Chondrocyte (in vitro differentiated cells): ENCODE data around the gene CEP41. TPM values are rescaled to one million over a fixed set of nuclear protein-coding genes. Genes with fewer than 3 reads are reported as not detected.

ENCODE experiments used
- DNase-seq: peaks from one replicate; pipeline ENCODE4 v3.0.0; 2021; ENCODE audit warnings: mixed read lengths, low spot score
- H3K27ac Mint-ChIP-seq: one replicate; pipeline ENCODE4 v1.8.0; 2021; ENCODE audit warnings: mild to moderate bottlenecking, moderate library complexity, mixed read lengths; ENCODE audit not compliant: unreplicated experiment
- H3K27me3 Mint-ChIP-seq: 2 replicates; pipeline ENCODE4 v1.8.0; 2021; ENCODE audit warnings: low read depth, mixed read lengths
- H3K36me3 Mint-ChIP-seq: 2 replicates; pipeline ENCODE4 v1.8.0; 2021; ENCODE audit warnings: low read depth, mixed read lengths
- H3K4me1 Mint-ChIP-seq: 2 replicates; pipeline ENCODE4 v1.8.0; 2021; ENCODE audit warnings: low read depth, mild to moderate bottlenecking, mixed read lengths
- H3K4me3 Mint-ChIP-seq: one replicate; pipeline ENCODE4 v1.8.0; 2021; ENCODE audit warnings: mild to moderate bottlenecking, moderate library complexity, mixed read lengths; ENCODE audit not compliant: unreplicated experiment
- H3K9me3 Mint-ChIP-seq: 2 replicates; pipeline ENCODE4 v1.8.0; 2021; ENCODE audit warnings: low read depth, mixed read lengths
- total RNA-seq: library from RNA; stranded (reverse); gene quantifications from 3 replicates; pipeline ENCODE4 v1.2.1, GENCODE V29; 2021
- TF ChIP-seq, protein P1 (sequence below): fragments of 200-600 bp; sonication (generic); IDR thresholded peaks from 2 replicates; pipeline ENCODE4 v1.5.0; 2021; ENCODE audit warnings: antibody characterized with exemption, mild to moderate bottlenecking, moderate library complexity

CEP41 gene
- total RNA-seq, 1 donor from 2014 or later = 10.3 TPM

DNA sequence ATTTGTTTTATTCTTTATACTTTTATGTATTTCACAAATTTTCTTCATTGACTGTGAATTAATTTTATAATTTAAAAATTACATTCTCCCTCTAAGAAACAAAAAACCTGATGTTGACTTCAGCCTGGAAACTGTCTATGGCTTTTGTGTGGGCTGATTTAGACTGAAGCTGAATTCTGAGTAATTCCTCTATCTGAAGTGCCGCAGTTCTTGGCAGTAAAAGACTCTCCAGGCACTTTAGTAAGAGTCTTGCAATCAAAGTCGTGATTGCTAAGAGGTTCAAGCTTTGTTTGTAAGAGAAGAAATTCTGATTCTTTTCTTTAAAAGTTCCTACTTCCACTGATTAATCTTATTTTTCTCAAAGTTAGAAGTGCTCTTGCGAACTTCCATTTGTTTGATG is 3.4 kb upstream of the CEP41 start:
- Mint-ChIP-seq H3K9me3 (peaks cover 11% of the 10 kb centered on the region), H3K4me1 (peaks cover 16% of the 10 kb centered on the region), H3K36me3 (peaks cover 3% of the 10 kb centered on the region), H3K4me3 (no peak overlapping the region), H3K27me3 (no peaks in the 10 kb centered on the region), H3K27ac (no peak overlapping the region)
- TF ChIP-seq, protein P1, sequence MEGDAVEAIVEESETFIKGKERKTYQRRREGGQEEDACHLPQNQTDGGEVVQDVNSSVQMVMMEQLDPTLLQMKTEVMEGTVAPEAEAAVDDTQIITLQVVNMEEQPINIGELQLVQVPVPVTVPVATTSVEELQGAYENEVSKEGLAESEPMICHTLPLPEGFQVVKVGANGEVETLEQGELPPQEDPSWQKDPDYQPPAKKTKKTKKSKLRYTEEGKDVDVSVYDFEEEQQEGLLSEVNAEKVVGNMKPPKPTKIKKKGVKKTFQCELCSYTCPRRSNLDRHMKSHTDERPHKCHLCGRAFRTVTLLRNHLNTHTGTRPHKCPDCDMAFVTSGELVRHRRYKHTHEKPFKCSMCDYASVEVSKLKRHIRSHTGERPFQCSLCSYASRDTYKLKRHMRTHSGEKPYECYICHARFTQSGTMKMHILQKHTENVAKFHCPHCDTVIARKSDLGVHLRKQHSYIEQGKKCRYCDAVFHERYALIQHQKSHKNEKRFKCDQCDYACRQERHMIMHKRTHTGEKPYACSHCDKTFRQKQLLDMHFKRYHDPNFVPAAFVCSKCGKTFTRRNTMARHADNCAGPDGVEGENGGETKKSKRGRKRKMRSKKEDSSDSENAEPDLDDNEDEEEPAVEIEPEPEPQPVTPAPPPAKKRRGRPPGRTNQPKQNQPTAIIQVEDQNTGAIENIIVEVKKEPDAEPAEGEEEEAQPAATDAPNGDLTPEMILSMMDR = no peak
- no peak for DNase-seq

DNA sequence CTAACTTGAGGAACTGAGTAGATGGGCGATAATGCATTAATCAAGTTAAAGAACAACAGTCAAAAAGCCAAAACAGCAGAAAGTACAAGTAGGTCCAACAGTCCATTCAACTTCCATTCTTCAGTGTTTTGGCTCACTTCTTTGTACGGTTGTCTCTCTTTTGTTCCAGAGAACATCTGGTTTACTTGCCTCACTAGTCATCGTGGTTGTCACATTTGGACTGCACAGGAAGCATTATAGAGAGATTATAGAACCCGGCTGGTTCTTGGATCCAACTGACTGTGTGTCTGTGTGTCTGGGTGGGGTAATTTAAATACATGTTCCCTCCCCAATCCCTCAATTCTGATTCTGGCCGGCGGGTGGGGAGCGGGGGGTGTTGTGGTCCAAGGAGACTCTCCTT is 1.8 kb upstream of the CEP41 start:
- H3K9me3 Mint-ChIP-seq = peaks cover 2% of the 10 kb centered on the region
- H3K4me1 Mint-ChIP-seq = peaks cover 16% of the 10 kb centered on the region
- H3K4me3 Mint-ChIP-seq = no peak overlapping the region

DNA sequence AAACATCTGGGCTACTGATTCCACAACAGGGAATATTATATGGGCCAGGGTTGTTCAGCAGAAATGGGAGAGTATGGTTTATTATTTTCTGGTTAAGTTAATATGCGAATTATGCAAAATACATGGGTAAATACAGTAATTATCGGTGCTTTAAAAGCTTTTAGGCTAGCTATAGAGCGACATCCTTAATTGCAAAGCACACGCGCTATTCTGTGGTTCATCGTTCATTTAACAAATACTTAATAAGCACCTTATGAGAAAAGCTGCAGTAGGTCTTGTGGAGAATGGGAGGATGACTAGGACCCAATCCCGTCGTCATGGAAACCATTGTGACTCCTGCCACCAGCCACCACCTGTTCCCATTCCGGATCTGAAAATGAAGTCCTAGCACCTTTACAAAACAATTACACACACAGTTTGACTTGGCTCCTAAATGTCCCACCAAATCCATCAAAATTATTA is 623 bp upstream of the CEP41 start:
- H3K27ac Mint-ChIP-seq = peak overlapping the region; percentile 94
- H3K27me3 Mint-ChIP-seq = no peaks in the 10 kb centered on the region
- H3K36me3 Mint-ChIP-seq = no peaks in the 10 kb centered on the region
- H3K4me3 Mint-ChIP-seq = peak overlapping the region; percentile 96
- peaks cover 16% of the 10 kb centered on the region for H3K4me1 Mint-ChIP-seq
- no peak for DNase-seq
- TF ChIP-seq, protein P1 = no peak
- no peaks in the 10 kb centered on the region for H3K9me3 Mint-ChIP-seq

More for the DNA sequence above, 1.8 kb upstream of the CEP41 start:
- H3K27me3 Mint-ChIP-seq = no peaks in the 10 kb centered on the region
- TF ChIP-seq, protein P1 = no peak
- H3K36me3 Mint-ChIP-seq = no peaks in the 10 kb centered on the region
- DNase-seq = no peak
- no peak overlapping the region for H3K27ac Mint-ChIP-seq

DNA sequence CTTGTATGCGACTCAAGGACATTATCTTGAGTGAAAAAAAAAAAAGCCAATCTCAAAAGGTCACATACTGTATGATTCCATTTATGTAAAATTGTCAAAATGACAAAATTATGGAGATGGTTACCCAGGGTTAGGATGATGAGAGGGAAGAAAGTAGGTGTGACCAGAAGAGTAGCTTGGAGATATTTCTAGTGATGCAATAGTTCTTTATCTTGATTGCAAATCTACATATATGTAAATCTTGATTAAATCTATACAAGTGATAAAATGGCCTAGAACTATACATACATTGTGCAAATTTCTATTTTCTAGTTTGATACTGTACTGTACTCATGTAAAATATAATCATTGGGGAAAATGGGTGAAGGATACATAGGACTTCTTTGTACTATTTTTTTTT is 4.6 kb downstream of the CEP41 start:
- TF ChIP-seq, protein P1 = no peak
- DNase-seq = no peak
- Mint-ChIP-seq H3K27ac (no peak overlapping the region), H3K4me3 (no peak overlapping the region), H3K4me1 (peaks cover 11% of the 10 kb centered on the region), H3K27me3 (no peaks in the 10 kb centered on the region), H3K36me3 (no peaks in the 10 kb centered on the region), H3K9me3 (no peaks in the 10 kb centered on the region)

DNA sequence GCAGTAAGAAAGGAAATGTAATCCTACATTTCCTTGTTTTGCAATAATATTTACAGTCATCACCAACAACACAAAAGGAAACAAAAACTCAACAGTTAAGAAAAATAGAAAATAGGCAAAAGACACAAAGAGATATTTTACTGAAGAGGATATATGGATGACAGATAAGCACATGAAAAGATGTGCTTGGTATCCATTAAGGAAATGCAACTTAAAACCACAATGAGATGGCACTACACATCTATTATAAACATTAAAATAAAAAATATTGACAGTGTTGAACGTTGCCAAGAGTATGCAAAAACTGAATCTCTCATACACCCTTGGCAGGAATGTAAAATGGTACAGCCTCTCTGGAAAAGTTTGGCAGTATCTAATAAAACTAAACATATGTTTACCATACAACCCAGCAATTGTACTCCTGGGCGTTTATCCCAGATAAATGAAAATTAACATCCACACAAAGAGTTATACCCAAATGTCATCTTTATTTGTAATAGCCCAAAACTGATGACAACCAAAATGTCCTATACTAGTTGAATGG is 5.4 kb downstream of the CEP41 start:
- H3K27ac Mint-ChIP-seq = no peak overlapping the region
- H3K27me3 Mint-ChIP-seq = no peaks in the 10 kb centered on the region
- TF ChIP-seq, protein P1 = no peak
- no peak for DNase-seq
- no peaks in the 10 kb centered on the region for H3K9me3 Mint-ChIP-seq
- no peaks in the 10 kb centered on the region for H3K36me3 Mint-ChIP-seq
- H3K4me3 Mint-ChIP-seq = no peak overlapping the region
- H3K4me1 Mint-ChIP-seq = peaks cover 3% of the 10 kb centered on the region
